Stimulated activated CD8-positive, alpha-beta memory T cell treated with anti-CD3 and anti-CD28 coated beads, Interleukin-4, amount 100 ng/mL, for 24 hours (primary cell): ENCODE results near the gene KIDINS220.

Source experiments
- DNase-seq: peaks from one replicate; pipeline ENCODE4 v3.0.0-alpha.2; 2020; ENCODE audit warnings: low read depth

The KIDINS220 gene

DNA sequence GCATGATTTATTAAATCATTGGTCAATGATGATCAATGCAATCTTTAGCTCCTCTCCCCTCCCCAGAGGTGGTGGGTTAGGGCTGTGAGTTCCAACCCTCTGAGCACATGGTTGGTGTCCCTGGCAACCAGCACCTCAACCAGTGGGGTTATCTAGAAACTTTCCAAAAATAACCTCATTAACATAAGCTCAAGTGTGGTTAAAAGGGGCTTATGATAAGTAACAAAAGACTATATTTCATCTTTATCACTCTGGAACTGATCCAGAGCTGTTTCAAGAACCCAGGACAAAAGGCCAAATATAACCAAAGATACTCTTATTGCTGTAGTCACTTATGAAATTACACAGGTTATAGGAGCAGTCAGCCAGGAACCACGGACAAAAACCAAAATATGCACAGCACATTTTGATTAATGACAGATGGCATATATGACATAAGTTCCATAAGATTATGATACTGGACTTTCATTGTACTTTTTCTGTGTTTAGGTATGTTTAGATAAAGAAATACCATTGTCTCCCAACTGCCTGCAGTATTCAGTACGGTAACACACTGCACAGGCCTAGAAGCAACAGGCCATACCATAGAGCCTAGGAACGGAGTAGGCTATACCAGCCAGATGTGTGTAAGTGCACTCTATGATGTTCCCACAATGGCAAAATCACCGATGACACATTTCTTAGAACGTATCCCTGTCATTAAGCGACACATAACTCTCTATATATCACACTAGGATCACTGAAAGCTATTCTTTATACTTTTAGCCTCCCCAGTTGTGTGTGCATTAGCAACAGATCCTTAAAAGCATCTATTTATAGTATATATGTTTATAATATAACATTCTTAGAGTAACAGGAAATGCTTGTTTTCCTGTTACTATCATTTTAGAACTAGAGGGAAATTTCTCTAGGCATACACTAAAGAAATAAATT, 31.9 kb downstream of the KIDINS220 start:
- no peak for DNase-seq

DNA sequence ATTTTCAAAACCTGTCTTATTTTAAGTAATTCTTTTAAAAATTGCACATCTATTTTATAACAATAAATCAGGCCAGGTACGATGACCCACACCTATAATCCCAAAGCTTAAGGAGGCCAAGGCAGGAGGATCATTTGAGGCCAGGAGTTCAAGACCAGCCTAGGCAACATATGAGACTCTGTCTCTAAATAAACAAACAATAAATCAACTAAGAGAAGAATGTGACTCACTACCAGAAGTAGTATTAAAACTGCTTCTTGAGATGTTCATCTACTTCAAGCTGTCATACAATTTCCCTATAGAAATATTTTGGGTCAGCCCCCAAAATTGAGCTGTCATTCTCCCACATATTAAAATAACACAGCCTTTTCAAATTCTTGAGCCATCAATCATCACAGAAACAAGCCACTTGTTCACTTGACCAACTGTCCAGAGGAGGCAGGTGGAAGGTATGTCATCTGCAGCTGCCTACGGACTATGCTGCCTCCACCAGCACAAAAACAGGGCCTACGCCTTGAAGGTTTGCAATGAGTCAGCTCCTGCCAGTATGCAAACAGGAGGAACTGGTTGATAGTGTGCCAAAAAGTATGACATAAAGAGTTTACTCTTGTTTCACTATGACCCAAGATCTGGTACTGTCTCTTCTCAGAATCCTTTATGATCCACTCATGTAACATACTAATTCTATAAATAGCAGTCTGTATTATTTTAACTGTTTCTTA, 33.6 kb downstream of the KIDINS220 start:
- DNase-seq = peak; percentile 7

DNA sequence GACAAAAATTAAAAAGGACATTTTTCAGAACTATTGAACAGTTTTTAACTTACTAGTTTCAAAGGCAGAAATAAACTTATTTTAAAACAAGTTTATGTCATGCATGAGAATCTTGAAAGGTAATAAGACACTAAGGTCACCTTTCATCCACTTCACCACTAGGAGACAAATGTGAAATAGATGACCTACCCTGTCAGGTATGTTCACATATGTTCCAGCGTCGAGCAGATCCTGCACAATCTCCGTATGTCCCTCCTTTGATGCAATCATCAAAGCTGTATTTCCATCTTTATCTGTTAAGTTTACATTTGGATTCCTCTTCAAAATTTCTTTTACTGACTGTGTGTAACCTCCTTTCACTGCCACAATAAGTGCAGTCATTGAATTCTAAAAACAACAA, 34.7 kb downstream of the KIDINS220 start:
- DNase-seq = no peak

DNA sequence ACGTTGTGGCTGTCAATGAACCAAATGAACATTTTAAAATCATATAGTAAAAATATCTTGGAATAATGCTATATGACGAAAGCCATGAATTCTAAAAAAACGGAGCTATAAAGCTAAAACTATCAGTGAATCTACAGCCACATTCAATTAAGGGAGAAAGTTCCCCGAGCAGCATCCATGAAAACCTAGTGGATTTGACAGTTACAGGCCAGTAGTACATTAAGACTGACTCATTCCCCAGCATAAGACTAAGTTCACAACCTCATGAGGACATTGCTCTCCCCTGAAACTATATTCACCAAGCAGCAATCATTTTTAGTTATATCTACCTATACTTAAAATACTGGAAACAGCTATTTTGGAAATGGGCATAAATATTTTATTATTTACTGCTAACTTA, 36.6 kb downstream of the KIDINS220 start:
- DNase-seq = no peak

DNA sequence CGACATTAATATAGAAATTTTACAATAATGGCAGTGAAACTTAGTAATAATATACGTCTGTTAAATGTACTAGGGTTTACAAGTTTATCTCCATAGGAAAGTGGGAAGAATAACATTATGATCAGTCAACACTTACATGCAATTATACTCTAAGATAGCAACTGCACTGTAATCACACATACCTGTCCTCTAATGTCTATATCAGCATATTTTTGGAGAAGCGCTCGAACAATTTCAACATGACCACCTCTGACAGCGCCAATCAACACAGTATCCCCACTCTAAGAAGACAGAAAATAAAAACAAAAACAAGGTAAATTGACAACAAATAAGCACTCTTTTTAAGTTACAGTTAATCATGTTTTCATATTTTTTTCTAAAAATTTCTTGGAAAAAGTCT, 37.2 kb downstream of the KIDINS220 start:
- DNase-seq = no peak

DNA sequence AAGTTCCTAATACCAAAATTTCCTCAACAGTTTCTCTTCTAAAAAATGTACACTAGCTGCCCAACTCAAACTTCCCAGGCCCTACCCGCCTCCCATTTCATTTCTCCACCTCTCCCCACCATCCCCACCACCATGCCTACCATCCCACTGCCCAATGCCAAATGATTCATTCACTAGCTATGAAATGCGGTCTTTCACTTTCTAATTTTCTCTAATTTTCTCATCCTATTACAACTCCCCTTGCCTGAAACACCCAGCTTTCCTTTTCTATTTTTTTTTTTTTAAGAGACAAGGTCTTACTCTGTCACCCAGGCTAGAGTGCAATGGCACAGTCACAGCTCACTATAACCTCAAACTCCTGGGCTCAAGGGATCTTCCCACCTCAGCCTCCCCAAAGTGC, 38.4 kb downstream of the KIDINS220 start:
- DNase-seq = no peak

DNA sequence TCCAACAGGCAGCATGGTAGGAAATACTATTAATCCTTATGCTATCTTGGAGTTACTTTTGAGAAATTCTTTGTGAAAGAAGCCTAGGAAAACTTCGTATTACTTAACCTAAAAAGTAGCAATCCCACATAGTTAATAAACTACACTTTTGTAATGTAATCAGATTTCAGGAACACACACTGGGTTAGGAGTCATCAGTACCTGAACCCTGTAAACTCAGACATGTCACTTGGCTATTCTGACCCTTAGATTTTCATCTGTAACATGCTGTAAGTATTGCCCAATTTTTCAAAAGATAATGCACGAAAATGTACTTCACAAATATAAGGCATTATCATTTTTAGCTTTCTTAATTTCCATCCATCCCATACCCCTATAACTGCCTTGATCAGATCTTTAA, 39.0 kb downstream of the KIDINS220 start:
- no peak for DNase-seq

DNA sequence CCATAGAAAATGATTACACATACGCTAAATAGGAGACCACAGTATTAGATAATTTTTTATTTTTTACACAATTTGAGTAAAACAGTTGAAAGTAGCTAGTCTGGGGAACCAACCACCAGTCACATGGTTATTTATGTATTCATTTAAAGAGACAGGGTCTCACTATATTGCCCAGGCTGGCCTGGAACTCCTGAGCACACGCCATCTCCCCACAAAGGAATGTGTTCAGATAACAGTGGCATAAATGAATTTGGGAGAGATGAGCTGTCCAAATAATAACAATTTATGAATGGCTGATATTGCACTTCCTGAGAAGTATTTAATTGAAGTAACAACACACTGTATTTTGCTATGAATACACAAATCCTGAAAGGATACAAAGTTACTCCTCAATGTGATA, 39.7 kb downstream of the KIDINS220 start:
- no peak for DNase-seq

DNA sequence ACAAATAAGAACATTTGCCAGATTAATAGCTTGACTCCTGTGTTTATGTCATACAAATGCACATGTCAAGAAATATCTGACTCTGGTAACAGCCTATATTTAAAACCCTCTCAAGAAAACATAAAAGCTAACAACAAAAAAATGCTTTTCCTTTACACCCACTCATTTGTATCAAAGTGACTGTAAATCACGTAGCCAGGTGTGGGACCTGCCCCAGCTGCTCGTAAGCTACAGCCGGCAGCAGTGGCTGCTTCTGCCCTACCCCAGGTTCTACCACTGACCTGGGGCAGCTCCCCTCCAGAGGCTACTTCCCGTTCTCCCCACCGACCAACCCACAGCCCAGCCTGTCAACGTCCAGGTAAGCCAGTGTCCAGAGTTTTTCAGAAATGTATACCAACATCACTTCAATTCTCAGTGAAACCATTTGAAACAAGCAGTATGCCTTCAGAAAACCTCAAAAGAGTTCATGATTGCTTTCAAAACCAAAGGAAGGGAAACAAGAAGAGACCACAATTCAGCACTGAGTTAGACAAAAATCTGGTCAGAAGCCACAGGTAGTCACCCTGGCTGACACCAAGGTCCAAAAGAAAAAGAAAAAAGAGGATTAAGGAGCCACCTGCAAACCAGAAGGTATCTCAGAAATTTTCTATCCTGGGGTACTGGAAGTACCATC, 40.4 kb downstream of the KIDINS220 start:
- DNase-seq = no peak

DNA sequence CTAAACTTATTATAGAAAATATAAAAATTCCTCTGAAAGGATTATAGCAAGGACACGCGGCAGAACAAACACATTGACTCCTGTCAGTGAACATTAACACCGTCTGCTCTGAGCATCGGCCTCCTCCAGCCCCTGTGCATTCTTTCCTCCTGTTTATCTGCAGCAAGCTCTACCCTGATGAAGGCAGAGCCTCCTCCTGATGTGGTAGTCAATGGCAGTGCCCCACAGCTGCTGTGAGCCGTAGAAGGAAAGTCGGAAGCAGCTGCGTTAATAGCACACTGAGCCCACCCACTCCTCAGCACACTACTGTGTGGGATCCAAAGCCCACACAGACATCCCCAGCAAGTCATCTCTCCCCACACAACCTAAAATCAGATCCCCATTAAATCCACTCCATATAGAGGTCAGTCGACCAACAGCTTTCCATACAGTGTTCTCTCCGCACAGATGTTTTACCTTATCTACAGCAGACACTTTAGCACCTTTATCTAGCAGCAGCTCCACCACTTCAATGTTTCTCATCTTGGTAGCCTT, 41.0 kb downstream of the KIDINS220 start:
- DNase-seq = no peak

DNA sequence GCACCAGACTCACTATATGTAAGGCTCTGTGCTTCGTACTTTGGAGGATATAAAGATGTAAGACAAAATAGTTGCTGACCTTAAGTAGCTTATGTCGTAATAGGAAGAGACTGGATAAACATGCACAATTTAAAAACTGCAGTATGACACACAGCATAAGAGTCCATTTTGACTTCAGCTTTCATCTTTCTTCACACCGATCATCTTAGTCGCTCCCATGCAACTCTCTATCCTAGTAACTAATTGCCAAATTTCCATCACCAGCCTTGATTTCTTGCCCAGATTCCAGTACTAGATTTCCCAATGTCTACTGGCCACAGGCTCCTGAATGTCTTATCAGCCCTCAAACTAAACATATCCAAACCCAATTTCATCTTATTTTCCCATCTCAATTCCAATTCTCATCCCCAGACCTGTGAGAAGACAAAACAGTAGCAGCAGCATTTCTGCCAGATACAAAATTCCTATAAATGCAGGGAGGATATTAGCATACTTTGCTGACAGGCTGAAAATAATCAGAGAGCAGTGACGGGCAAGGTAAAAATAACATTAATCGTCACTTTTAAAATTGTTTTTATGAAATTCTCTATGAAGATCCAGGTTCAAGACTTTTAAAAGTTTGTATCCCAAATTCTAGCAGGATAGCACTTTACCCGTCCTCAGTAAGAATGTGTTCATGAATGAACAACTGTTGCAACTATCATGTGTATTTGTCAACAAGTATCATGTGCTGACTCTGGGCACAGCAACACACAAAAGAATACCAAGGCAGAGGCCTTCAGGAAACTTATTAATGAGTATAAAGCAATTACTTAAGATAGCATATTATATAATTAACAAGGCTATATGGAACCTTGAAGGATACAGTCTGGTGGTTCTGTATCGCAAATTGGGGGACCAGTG, 42.2 kb downstream of the KIDINS220 start:
- no peak for DNase-seq

DNA sequence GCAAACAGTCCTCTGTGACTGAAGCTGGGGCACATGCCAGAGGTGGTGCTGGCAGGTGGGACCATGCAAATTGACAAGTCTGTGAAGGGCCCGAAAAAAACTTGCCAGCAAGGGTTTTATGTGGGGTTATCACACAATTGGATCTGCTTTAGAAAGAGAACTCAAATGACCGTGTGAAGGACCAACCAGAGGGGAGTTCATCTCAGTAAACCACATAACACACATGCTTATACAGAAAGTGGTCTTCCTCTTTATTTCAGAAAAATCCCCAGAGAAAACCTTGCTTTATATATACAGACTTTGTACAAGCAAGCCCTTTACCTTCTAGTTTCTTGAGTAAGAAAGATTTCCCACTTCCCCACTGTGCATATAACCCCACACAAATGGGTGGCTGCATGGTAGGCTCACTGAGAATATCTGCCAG, 46.7 kb downstream of the KIDINS220 start:
- DNase-seq = no peak

DNA sequence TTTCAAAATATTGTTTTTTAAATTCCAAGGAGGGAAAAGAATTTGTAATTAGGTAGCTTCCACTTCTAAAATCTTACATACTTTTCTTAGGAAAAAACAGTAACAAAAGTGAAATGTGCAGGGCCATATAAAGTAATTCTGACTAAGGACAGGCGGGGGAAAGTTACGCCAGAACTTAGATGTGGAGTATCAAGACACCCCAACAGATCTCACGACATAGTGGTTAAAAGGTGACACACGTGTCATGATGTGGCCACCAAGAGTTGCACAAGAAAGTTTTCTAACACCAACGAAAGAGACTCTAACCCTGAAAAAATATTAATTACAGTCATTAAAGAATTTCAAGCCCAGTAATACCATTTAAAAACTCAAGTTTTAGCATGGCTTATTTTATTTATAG, 51.0 kb downstream of the KIDINS220 start:
- no peak for DNase-seq

DNA sequence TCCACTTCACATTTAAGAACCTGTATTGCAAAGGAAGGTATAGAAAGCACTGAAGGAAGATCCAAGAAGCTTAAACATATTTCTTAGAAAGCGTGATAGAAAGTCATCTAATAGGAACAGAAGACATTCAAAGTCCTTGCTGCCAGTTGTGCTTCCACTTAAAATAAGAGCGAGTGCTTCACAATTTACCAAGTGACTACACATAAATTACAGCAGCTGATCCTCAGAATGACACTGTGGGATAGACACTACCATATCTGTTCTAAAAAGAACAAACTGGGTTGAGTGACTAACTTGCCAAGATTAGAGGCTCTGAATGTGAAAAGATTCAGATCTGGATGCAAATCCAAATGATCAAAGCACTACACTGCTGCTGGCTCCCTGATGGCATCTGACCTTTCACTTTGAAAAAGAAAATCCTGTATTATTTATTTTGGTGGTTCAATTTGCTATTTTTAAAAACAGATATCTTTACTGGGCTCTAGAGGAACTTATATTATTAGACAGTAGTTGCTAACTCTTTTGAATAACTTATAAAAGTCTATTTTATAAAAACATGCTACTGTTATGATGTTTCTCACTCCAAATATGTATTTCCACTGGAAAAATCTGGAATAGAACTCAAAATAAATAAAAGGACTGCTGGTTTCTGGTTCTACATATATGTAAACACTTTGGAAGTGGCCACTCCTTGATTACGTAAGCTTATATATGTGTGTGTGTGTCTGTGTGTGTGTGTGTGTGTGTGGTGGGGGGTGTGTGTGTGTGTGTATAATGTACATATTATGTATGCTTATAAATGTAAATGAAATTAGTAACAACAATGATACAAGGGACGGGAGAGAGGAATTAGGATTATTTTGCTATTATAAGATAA, 57.4 kb downstream of the KIDINS220 start:
- no peak for DNase-seq

DNA sequence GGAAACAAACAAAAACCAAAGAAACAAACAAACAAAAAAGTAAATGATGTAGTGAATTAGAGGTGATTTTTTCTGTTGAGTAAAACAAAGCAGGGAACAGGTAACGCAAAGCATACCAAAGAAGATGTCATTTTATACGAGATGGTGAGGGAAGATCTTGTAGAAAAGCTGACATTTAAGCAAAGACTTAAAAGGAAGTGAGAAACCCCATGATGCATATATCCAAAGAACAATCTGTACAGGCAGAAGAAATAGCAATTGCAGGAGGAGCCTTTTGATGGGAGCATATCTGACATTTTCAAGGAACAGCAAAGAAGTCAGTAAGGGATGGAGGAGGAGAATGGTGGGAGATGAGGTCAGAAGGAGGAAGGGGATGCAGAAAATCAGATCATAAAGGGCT, 63.0 kb downstream of the KIDINS220 start:
- DNase-seq = no peak

DNA sequence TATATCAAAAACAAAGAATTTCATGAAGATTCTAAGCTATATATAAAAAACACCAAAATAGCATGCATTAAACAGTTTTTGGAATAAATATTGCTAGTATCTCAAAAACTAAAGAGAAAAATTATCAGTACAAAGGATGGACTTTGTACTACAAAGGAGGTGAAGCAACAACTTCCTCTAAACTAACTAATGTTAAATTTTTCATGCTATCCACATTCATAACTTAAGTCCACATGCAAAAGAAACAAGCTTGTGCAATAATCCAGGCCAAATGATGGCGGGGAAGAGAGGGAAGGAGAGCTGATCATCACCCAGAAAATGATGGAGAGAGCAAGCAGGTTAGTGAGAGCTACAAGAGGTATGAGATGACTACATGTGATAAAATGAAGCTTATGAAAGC, 70.1 kb downstream of the KIDINS220 start:
- DNase-seq = no peak

DNA sequence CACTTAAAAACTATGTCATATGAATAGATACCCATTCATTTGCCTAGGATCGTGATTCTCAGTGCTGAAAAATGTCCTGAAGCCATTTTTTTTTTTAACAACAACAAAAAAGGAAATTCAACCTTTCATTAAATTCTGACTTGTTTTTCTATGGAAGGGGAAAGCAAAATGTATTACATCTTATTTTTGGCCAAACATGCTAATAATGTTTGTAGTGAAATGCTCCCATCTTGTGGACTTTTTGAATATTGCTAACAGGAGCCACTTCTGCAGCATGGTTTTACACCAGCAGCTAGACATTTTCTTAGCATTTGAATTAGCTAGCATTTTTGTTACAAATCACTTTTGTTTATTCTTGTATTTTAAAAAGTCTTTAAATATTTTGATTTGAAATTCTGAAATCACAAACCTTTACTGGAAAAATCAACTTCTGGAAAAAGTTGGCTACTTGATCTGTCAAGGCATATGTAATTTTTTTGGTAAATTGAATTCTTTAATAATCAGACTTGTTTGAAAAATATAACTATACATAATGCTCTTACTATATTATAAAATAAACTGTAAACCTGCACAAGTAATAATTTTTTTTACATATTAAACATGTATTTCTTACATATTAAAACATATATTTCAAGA, 75.8 kb downstream of the KIDINS220 start:
- DNase-seq = no peak

DNA sequence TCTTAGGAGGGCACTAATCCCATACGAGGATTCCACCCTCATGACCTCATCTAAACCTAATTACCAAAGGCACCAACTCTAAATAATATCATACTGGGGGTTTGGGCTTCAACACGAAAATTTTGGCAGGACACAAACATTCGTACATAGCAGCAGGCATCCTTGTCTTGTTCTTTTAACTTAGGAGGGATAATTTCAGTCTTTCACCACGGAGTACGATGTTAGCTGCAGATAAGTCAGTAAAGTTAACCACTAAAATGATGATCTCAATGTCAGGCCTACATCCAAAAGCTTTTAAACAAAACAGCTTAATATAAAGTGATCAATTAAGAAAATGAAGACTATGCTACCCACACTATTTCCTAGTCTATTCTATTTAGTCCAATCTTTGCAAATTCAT, 80.7 kb downstream of the KIDINS220 start:
- no peak for DNase-seq

DNA sequence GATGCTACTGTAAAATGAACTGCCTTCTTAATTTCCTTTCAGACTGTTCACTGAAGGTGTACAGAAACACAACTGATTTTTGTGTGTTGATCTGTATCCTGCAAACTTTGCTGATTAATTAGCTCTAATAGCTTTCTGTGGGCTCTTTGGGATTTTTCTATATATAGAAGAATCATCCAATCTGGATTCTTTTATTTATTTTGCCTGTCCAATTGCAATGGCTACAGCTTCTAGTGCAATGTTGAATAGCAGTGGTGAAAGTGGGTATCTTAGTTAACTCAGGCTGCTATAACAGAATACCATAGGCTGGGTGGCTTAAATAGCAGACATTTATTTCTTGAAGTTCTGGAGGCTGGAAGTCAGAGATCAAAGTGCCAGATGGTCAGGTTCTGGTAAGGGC, 81.2 kb downstream of the KIDINS220 start:
- DNase-seq = no peak
